ENCODE results near the gene TLL1.

GRCh38 chr4:165929662-165930061 lies 56.6 kb downstream of the TLL1 start:
- TF ChIP-seq CTCF (IDR thresholded peaks at IDR 0.05; ENCODE audit: low read depth, low read length) (no peak), EZH2phosphoT487 (IDR thresholded peaks at IDR 0.05; ENCODE audit: low read depth) (no peak)
